ENCODE measurements around the gene EIF5.

EIF5 gene

DNA sequence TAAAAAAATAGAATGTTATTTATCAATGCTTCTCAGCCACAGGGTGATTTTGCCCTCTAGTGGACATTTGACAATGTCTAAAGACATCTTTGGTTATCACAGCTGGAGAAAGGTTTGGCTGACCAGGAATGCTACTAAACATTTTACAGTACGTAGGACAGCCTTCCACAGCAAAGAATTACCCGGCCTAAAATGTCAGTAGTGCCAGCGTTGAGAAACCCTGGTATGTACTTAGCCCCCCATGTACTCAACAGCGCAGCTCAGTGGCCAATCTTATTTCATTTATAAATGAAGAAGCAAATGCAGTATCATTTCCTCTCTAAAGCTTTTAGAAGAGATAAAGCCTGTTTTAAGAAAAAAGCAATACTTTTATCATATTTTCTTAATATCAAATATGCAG lies 57.0 kb downstream of the EIF5 start:
- in situ Hi-C loops (cut with HindIII; ENCODE audit: low sequenced_read_pairs) = loop anchor here (5.0 kb wide), 1 partner anchor 79 kb away; no protein-coding TSS in a partner anchor

DNA sequence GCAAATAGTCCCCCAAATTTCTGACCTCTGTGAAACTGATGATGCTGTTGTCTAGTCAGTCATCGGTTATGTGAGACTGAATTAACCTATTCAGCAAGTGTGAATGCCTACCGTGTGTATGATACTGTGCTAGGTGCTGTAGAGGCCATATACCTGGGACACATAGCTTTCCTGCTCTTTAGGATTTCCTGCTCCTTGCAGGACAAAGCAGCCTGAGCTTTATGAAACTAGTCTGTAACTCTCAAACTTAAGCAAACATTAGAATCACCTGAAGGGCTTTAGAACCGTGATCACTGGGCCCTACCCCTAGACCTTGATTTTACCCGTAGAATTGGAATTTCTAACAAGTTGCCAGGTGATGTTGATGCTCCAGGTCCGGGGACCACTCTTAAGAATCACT lies 58.1 kb downstream of the EIF5 start:
- in situ Hi-C loops (cut with HindIII; ENCODE audit: low sequenced_read_pairs) = loop anchor here (5.0 kb wide), 1 partner anchor 80 kb away; no protein-coding TSS in a partner anchor

GRCh38 chr14:103392572-103392971 lies 58.5 kb downstream of the EIF5 start:
- in situ Hi-C loops (cut with HindIII; ENCODE audit: low sequenced_read_pairs) = loop anchor here (5.0 kb wide), 1 partner anchor 80 kb away; no protein-coding TSS in a partner anchor

DNA sequence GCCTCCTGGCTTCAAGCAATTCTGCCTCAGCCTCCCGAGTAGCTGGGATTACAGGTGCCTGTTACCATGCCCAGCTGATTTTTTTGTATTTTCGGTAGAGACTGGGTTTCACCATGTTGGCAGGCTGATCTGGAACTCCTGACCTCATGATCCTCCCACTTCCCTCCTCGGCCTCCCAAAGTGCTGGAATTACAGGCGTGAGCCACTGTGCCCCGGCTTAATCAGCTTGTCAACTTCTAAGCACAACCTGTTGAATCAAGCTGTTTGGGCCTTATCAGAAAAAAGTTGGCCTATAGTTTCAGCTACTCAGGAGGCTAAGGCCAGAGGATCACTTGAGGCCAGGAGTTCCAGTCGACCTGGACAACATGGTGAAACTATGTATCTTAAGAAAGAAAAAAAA lies 59.0 kb downstream of the EIF5 start:
- in situ Hi-C loops (cut with HindIII; ENCODE audit: low sequenced_read_pairs) = loop anchor here (5.0 kb wide), 1 partner anchor 81 kb away; no protein-coding TSS in a partner anchor

DNA sequence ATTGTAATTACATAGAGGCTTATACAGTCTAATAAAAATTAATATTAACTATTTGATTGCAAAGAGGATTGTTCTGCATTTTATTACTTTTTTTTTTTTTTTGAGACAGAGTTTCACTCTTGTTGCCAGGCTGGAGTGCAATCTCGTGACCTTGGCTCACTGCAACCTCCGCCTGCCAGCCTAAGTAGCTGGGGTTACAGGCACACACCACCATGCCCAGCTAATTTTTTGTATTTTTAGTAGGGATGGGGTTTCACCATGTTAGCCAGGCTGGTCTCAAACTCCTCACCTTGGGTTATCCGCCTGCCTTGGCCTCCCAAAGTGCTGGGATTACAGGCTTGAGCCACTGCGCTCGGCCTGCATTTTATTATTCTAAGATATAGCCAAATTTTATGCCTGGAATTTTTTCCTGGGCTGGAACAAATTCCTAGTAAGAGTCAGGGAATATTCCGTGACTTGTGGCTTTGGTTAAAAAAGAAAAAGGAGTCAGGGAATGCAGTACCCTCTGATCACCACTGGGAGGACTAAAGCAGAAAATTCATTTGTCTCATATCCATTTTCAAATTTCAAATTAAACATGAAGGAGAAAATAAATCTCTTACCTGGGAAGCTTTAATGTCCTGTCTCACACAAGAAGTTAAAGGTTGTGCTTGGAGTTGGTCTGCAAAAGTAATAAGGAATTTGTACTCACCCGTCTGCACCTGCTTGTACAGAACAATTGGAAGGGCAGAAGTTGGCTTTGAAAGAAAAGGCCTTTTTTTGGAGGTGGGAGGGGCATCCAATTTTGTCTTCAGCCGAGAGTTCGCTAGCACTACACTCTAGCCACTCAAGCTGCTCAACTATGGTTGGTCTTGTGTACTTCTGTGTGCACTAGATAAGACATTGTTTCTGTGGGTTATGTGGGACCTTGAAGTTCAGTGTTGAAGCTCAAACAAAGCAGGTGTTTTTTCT lies 59.9 kb downstream of the EIF5 start:
- in situ Hi-C loops (cut with HindIII; ENCODE audit: low sequenced_read_pairs) = loop anchor here (5.0 kb wide), 1 partner anchor 82 kb away; no protein-coding TSS in a partner anchor

Data from endothelial cell of hepatic sinusoid (primary cell).